Natural killer cell (primary cell): ENCODE data around the gene PADI1. TPM values are rescaled to one million over a fixed set of nuclear protein-coding genes. Genes with fewer than 3 reads are reported as not detected.

Experiments
- ATAC-seq, 3 donors: fragments of 150-1000 bp in 2 of 3; fragments of 200-7000 bp in 1 of 3; cut with Tn5 transposase; 1 replicate in 1 of 3; 2 replicates in 2 of 3; pipeline ENCODE4 v1.10.0; 2021; ENCODE audit warnings: mild to moderate bottlenecking in 2 of 3, moderate library complexity in 2 of 3
- DNase-seq, 2 donors: peaks; one replicate each; pipeline versions ENCODE4 v3.0.0 to v3.0.0-alpha.2; 2013 to 2021; ENCODE audit warnings: mixed read lengths in 1 of 2
- H3K27ac ChIP-seq: one replicate; pipeline ENCODE4 v1.5.1; 2013; ENCODE audit warnings: mild to moderate bottlenecking, low read length
- H3K27me3 ChIP-seq: one replicate; pipeline ENCODE4 v1.6.1; 2013; ENCODE audit warnings: low read length; ENCODE audit not compliant: control insufficient read depth, insufficient read depth
- H3K36me3 ChIP-seq: one replicate; pipeline ENCODE4 v1.6.1; 2013; ENCODE audit warnings: low read length; ENCODE audit not compliant: control insufficient read depth, insufficient read depth
- H3K4me1 ChIP-seq: one replicate; pipeline ENCODE4 v1.6.1; 2013; ENCODE audit warnings: low read length; ENCODE audit not compliant: control insufficient read depth, insufficient read depth
- H3K4me3 ChIP-seq: one replicate; pipeline ENCODE4 v1.5.1; 2013; ENCODE audit warnings: low read length
- H3K9me3 ChIP-seq: one replicate; pipeline ENCODE4 v1.6.1; 2013; ENCODE audit warnings: low read length; ENCODE audit not compliant: control insufficient read depth, insufficient read depth
- H3K27ac Mint-ChIP-seq, 2 donors: one replicate each; pipeline ENCODE4 v1.8.0; 2022; ENCODE audit warnings: mild to moderate bottlenecking in 2 of 2, mixed read lengths in 2 of 2, moderate library complexity in 1 of 2
- H3K27me3 Mint-ChIP-seq, 2 donors: one replicate each; pipeline ENCODE4 v1.8.0; 2022; ENCODE audit warnings: low read depth in 2 of 2, mixed read lengths in 2 of 2
- H3K36me3 Mint-ChIP-seq: one replicate; pipeline ENCODE4 v1.8.0; 2022; ENCODE audit warnings: mixed read lengths
- H3K4me1 Mint-ChIP-seq, 2 donors: one replicate each; pipeline ENCODE4 v1.8.0; 2022; ENCODE audit warnings: mixed read lengths in 2 of 2
- H3K4me3 Mint-ChIP-seq: one replicate; pipeline ENCODE4 v1.8.0; 2022; ENCODE audit warnings: mild to moderate bottlenecking, moderate library complexity, mixed read lengths
- H3K9me3 Mint-ChIP-seq, 2 donors: one replicate each; pipeline ENCODE4 v1.8.0; 2022; ENCODE audit warnings: mixed read lengths in 2 of 2
- WGBS: methylation state at CpG from one replicate; pipeline ENCODE4 v1.1.7; 2013; ENCODE audit warnings: missing lambda C conversion rate; ENCODE audit not compliant: insufficient coverage; 5-methylcytosine and 5-hydroxymethylcytosine counted together
- intact Hi-C: fragments of 100-400 bp; cut with micrococcal nuclease; formaldehyde crosslinking; loops from one replicate; pipeline ENCODE4 v1.14.2; 2022
- total RNA-seq, 4 donors: library from RNA; stranded (reverse); fragments of 120-200 nt in 1 of 4; gene quantifications; one replicate each; pipeline versions ENCODE4 v1.2.3 to v1.2.4, GENCODE V29; 2013 to 2022
- TF ChIP-seq, protein P1 (sequence below): fragments of 200-600 bp; IDR thresholded peaks from one replicate; pipeline ENCODE4 v1.8.0; 2022; ENCODE audit warnings: antibody characterized with exemption

PADI1 gene
- total RNA-seq, 3 donors from 2014 or later (not counting 1 experiment from before 2014, with no cell fraction given), result not detected

DNA sequence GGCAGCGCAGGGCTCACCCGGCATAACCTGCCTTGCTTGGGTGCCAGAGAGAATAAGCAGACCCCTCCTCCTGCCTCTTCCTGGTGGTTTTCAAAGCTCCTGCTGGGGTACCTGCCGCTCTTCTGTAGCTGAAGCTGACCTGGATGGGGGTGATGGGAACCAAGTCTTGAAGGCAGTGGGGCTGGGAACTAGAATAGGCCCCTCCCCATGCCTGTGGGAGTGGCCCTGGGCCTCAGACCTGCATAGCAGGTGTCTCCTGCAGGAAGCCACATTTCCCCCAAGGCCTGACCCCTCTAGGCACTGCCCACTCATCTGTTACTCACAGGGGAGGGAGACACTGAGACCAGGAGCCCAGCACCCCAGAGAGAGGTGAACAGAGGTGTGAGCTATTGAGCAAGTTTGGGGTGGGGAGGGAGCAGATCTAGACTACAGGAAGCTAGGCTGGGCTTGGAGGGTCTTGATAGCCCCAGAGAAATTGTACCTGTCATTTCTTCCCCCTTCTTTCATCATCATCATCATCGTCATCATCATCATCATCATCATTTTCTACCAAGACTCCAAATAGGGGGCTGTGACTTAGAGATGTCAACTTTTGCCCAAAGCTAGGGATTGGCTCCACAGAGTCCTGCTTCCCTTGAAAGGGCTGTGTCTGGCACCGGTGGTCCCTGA lies 10.1 kb downstream of the PADI1 start:
- TF ChIP-seq, protein P1, sequence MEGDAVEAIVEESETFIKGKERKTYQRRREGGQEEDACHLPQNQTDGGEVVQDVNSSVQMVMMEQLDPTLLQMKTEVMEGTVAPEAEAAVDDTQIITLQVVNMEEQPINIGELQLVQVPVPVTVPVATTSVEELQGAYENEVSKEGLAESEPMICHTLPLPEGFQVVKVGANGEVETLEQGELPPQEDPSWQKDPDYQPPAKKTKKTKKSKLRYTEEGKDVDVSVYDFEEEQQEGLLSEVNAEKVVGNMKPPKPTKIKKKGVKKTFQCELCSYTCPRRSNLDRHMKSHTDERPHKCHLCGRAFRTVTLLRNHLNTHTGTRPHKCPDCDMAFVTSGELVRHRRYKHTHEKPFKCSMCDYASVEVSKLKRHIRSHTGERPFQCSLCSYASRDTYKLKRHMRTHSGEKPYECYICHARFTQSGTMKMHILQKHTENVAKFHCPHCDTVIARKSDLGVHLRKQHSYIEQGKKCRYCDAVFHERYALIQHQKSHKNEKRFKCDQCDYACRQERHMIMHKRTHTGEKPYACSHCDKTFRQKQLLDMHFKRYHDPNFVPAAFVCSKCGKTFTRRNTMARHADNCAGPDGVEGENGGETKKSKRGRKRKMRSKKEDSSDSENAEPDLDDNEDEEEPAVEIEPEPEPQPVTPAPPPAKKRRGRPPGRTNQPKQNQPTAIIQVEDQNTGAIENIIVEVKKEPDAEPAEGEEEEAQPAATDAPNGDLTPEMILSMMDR, result no peak
- no peak overlapping the region for H3K27ac Mint-ChIP-seq
- no peaks in the 10 kb centered on the region for H3K36me3 Mint-ChIP-seq
- DNase-seq, result no peak
- H3K9me3 ChIP-seq, result no peaks in the 10 kb centered on the region
- H3K9me3 Mint-ChIP-seq, result no peaks in the 10 kb centered on the region
- WGBS, result 75% methylated on average over 5 of the region's 5 CpGs
- H3K4me3 ChIP-seq, result no peak overlapping the region
- ATAC-seq, result no peak
- peaks cover 18% of the 10 kb centered on the region for H3K4me1 ChIP-seq
- peaks cover 25 to 33% of the 10 kb centered on the region in 2 donors for H3K27me3 Mint-ChIP-seq
- H3K4me1 Mint-ChIP-seq, result peaks cover 25 to 29% of the 10 kb centered on the region in 2 donors
- H3K4me3 Mint-ChIP-seq, result no peak overlapping the region
- no peaks in the 10 kb centered on the region for H3K36me3 ChIP-seq
- intact Hi-C loops, result no loop called here
- peaks cover 7% of the 10 kb centered on the region for H3K27me3 ChIP-seq
- H3K27ac ChIP-seq, result no peak overlapping the region

DNA sequence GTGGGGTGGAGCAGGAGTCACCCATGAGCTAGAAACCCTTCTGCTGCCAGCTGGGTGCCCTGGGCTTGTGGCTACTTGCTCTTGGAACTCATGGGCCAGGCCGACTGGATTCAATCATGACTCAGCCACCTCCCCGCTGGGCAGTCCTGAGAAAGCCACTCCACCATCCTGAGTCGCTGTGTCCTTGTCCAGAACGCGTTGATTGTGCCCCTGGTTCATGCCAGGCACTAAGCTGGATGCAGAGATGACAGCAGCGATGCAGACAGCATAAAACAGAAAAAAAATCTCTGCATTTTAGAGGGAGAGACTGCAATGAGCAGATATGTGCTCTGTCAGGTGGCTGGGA lies 10.6 kb downstream of the PADI1 start:
- Mint-ChIP-seq H3K36me3 (no peaks in the 10 kb centered on the region), H3K27ac (no peak overlapping the region), H3K4me1 (peaks cover 25 to 29% of the 10 kb centered on the region in 2 donors), H3K9me3 (no peaks in the 10 kb centered on the region), H3K27me3 (peaks cover 25 to 33% of the 10 kb centered on the region in 2 donors), H3K4me3 (no peak overlapping the region)
- H3K36me3 ChIP-seq, result no peaks in the 10 kb centered on the region
- peaks cover 18% of the 10 kb centered on the region for H3K4me1 ChIP-seq
- H3K9me3 ChIP-seq, result no peaks in the 10 kb centered on the region
- H3K27me3 ChIP-seq, result peaks cover 7% of the 10 kb centered on the region
- WGBS, result 94% methylated on average over 6 of the region's 6 CpGs
- DNase-seq, result no peak
- TF ChIP-seq, protein P1, result no peak
- no peak overlapping the region for H3K27ac ChIP-seq
- no peak overlapping the region for H3K4me3 ChIP-seq
- ATAC-seq, result no peak
- intact Hi-C loops, result no loop called here

- TF ChIP-seq, protein P1, result no peak
- no peaks in the 10 kb centered on the region for H3K9me3 ChIP-seq
- DNase-seq, result no peak
- Mint-ChIP-seq H3K27me3 (peaks cover 25 to 33% of the 10 kb centered on the region in 2 donors), H3K4me1 (peaks cover 25 to 29% of the 10 kb centered on the region in 2 donors), H3K9me3 (no peaks in the 10 kb centered on the region), H3K36me3 (no peaks in the 10 kb centered on the region), H3K27ac (no peak overlapping the region), H3K4me3 (no peak overlapping the region)
- no peak overlapping the region for H3K4me3 ChIP-seq
- ATAC-seq, result no peak
- intact Hi-C loops, result no loop called here
- H3K27me3 ChIP-seq, result peaks cover 7% of the 10 kb centered on the region
- 78% methylated on average over 5 of the region's 5 CpGs for WGBS
- no peak overlapping the region for H3K27ac ChIP-seq
- H3K36me3 ChIP-seq, result no peaks in the 10 kb centered on the region
- H3K4me1 ChIP-seq, result peaks cover 18% of the 10 kb centered on the region
Observed at GRCh38 chr1:17216078-17216477, 11.2 kb downstream of the PADI1 start.

DNA sequence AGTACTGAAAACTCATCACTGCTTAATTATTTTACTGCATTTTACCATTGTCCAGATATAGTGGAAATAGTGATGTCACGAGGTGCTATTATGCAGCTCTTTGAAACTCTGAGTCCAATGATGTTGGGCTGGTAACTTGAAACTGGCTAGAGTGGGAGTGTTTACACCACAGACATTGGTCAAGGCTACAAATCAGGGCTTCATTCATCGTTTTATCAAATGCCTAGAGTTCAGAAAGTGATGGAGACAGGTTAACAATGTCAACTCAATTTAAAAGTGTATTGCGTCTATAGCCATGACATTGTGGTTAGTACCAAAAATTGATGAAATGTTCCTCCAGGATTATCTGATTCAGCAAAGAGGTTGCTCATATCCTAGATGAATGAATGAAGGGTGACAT lies 12.7 kb downstream of the PADI1 start:
- DNase-seq (no peak), ATAC-seq (no peak)
- Mint-ChIP-seq H3K9me3 (no peaks in the 10 kb centered on the region), H3K4me3 (no peak overlapping the region), H3K36me3 (no peaks in the 10 kb centered on the region), H3K4me1 (peaks cover 18 to 24% of the 10 kb centered on the region in 2 donors), H3K27me3 (peaks cover 28 to 31% of the 10 kb centered on the region in 2 donors), H3K27ac (no peak overlapping the region)
- no peak overlapping the region for H3K27ac ChIP-seq
- peaks cover 7% of the 10 kb centered on the region for H3K4me1 ChIP-seq
- intact Hi-C loops, result no loop called here
- TF ChIP-seq, protein P1, result no peak
- no peaks in the 10 kb centered on the region for H3K9me3 ChIP-seq
- WGBS, result 80% methylated on average over 3 of the region's 3 CpGs
- H3K27me3 ChIP-seq, result peaks cover 5% of the 10 kb centered on the region
- H3K4me3 ChIP-seq, result no peak overlapping the region
- H3K36me3 ChIP-seq, result no peaks in the 10 kb centered on the region
